ENCODE data around the gene SLC6A9.

DNA sequence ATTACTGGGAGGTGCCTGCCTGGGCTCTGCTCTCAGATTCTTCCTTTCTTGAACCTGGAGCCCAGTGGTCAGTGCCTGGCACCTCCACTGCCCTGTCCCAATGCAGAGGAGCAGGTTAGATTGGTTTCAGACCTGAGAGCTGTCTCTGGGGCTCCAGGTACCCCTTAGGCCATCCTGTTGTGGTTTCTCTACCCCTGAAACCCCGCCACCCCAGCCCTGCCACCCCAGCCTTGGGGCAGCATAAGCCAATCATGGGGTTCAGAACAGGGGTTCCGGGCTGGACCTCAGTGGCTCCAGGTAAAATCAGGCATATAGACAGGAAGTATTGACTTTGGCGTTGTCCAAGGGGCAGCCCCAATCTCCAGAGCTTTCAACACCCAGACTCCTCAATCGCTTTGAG, 3.2 kb upstream of the SLC6A9 start:
- no peak for TF ChIP-seq LEF1 (IDR thresholded peaks at IDR 0.05; ENCODE audit: borderline replicate concordance)
- TF ChIP-seq FOXA1 (IDR thresholded peaks at IDR 0.05), result no peak
- TF ChIP-seq CTBP1 (IDR thresholded peaks at IDR 0.05; ENCODE audit: borderline replicate concordance), result no peak
- no peak for TF ChIP-seq ARNT (IDR thresholded peaks at IDR 0.05)
- no peak for TF ChIP-seq ELF4 (IDR thresholded peaks at IDR 0.05)
- TF ChIP-seq SUZ12 (IDR thresholded peaks at IDR 0.05), result no peak
- no peak for TF ChIP-seq NFRKB (IDR thresholded peaks at IDR 0.05)
- TF ChIP-seq SP1 (IDR thresholded peaks at IDR 0.05), result no peak
